Endothelial cell of umbilical vein (primary cell): Measurements from ENCODE around the gene MCC. TPM values are rescaled to one million over a fixed set of nuclear protein-coding genes. Genes with fewer than 3 reads are reported as not detected.

Experiments used
- BruUV-seq: library from RNA; stranded (reverse); fragments of 400-500 nt; replicated peaks from 2 replicates; lab custom pipeline; 2021; lab: Mats Ljungman, UMichigan
- CTCF ChIA-PET: fragments of 300-600, 350-600 bp; sonication (Branson Sonifier 250); formaldehyde crosslinking; loops from one replicate; lab custom pipeline; 2021; ENCODE audit warnings: antibody characterized with exemption, inconsistent platforms; lab: Charles Lee
- POLR2A ChIA-PET: fragments of 300-600, 350-600 bp; sonication (Branson Sonifier 250); formaldehyde crosslinking; loops from one replicate; lab custom pipeline; 2021; ENCODE audit warnings: antibody characterized with exemption, inconsistent platforms; lab: Charles Lee
- DNase-seq: peaks from one replicate; pipeline ENCODE4 v3.0.0-alpha.2; 2011; ENCODE audit warnings: low read depth, low spot score
- FAIRE-seq: peaks from 2 replicates; lab custom pipeline; 2011; peaks lifted over from hg19 to GRCh38; lab: Jason Lieb, UNC
- H2AFZ ChIP-seq: 2 replicates; pipeline ENCODE4 v1.6.0; 2012; ENCODE audit warnings: low read depth, low read length, control low read depth, inconsistent platforms
- H3K27ac ChIP-seq: 2 replicates; pipeline ENCODE4 v1.5.1; 2011; ENCODE audit warnings: low read depth, mild to moderate bottlenecking, control low read depth, low read length, moderate library complexity; ENCODE audit not compliant: insufficient read depth
- H3K27me3 ChIP-seq, 2 experiments: 2 replicates each; pipeline versions ENCODE4 v1.6.0 to v1.6.1; 2011; ENCODE audit warnings: low read length in 2 of 2, mixed read lengths in 1 of 2; ENCODE audit not compliant: control insufficient read depth in 2 of 2, insufficient read depth in 2 of 2
- H3K36me3 ChIP-seq, 2 experiments: 2 replicates in 1 of 2; 3 replicates in 1 of 2; pipeline ENCODE4 v1.5.1; 2011; ENCODE audit warnings: low read length in 2 of 2, mild to moderate bottlenecking in 1 of 2, moderate library complexity in 1 of 2; ENCODE audit not compliant: control insufficient read depth in 2 of 2, insufficient read depth in 2 of 2; ENCODE audit errors: extremely low read depth in 1 of 2
- H3K4me1 ChIP-seq: 3 replicates; pipeline ENCODE4 v1.5.1; 2011; ENCODE audit warnings: mild to moderate bottlenecking, low read length; ENCODE audit not compliant: control insufficient read depth, insufficient read depth; ENCODE audit errors: extremely low read depth
- H3K4me2 ChIP-seq: 2 replicates; pipeline ENCODE4 v1.6.1; 2011; ENCODE audit warnings: low read length, control low read depth, mixed read lengths; ENCODE audit not compliant: insufficient read depth
- H3K4me3 ChIP-seq, 3 experiments: fragments of 200-600 bp in 1 of 3; sonication (generic), shearing (Covaris generic) in 1 of 3; replicated peaks in 1 of 3; 2 replicates each; pipeline ENCODE4 v1.5.1; 2011 to 2016; ENCODE audit warnings: control low read depth in 3 of 3, low read length in 3 of 3, mild to moderate bottlenecking in 2 of 3, inconsistent platforms in 1 of 3, low read depth in 1 of 3, moderate library complexity in 1 of 3; ENCODE audit not compliant: insufficient read depth in 1 of 3
- H3K79me2 ChIP-seq: 2 replicates; pipeline ENCODE4 v1.6.0; 2012; ENCODE audit warnings: low read length, inconsistent platforms; ENCODE audit not compliant: control insufficient read depth, insufficient read depth
- H3K9ac ChIP-seq: replicated peaks from 2 replicates; pipeline ENCODE3; 2011; ENCODE audit warnings: low read length, control low read depth; ENCODE audit not compliant: insufficient read depth; ENCODE audit errors: extremely low read depth
- H3K9me1 ChIP-seq: replicated peaks from 3 replicates; pipeline ENCODE4 v1.6.0; 2011; ENCODE audit warnings: mild to moderate bottlenecking, low read length; ENCODE audit not compliant: control insufficient read depth, insufficient read depth; ENCODE audit errors: extremely low read depth
- H3K9me3 ChIP-seq: replicated peaks from 2 replicates; pipeline ENCODE4 v1.5.1; 2012; ENCODE audit warnings: low read length, inconsistent platforms; ENCODE audit not compliant: control insufficient read depth, insufficient read depth
- H4K20me1 ChIP-seq: replicated peaks from 2 replicates; pipeline ENCODE3; 2011; ENCODE audit warnings: mild to moderate bottlenecking, low read length; ENCODE audit not compliant: control insufficient read depth, insufficient read depth; ENCODE audit errors: extremely low read depth
- CTCF ChIP-seq, 2 donors: IDR thresholded peaks; 1 replicate in 1 of 2; 2 replicates in 1 of 2; pipeline ENCODE4 v1.5.1; 2011; ENCODE audit warnings: low read length in 2 of 2, mild to moderate bottlenecking in 2 of 2, moderate library complexity in 2 of 2, control low read depth in 1 of 2, inconsistent platforms in 1 of 2, low read depth in 1 of 2; ENCODE audit not compliant: insufficient read depth in 1 of 2; ENCODE audit errors: extremely low read depth in 1 of 2
- EZH2 ChIP-seq: IDR thresholded peaks from 2 replicates; pipeline ENCODE4 v1.6.1; 2012; ENCODE audit warnings: borderline replicate concordance, low read depth, mild to moderate bottlenecking, moderate library complexity, low read length, inconsistent platforms; ENCODE audit not compliant: severe bottlenecking
- FOS ChIP-seq: IDR thresholded peaks from 2 replicates; pipeline ENCODE4 v1.6.1; 2011; ENCODE audit warnings: mild to moderate bottlenecking, low read length, moderate library complexity, borderline replicate concordance; ENCODE audit not compliant: insufficient read depth
- GATA2 ChIP-seq: IDR thresholded peaks from 2 replicates; pipeline ENCODE4 v1.7.0; 2011; ENCODE audit warnings: low read depth, mild to moderate bottlenecking, moderate library complexity, mixed read lengths, low read length; ENCODE audit not compliant: insufficient read length, insufficient read depth
- JUN ChIP-seq: IDR thresholded peaks from 2 replicates; pipeline ENCODE4 v1.6.1; 2011; ENCODE audit warnings: borderline replicate concordance, low read depth; ENCODE audit not compliant: insufficient read length, insufficient read depth
- MYC ChIP-seq: IDR thresholded peaks from one replicate; pipeline ENCODE4 v1.6.1; 2011; ENCODE audit warnings: mild to moderate bottlenecking, low read depth, low read length
- POLR2A ChIP-seq: IDR thresholded peaks from 2 replicates; pipeline ENCODE4 v1.6.1; 2012; ENCODE audit warnings: low read depth, mild to moderate bottlenecking, control low read depth, low read length
- POLR2AphosphoS5 ChIP-seq: IDR thresholded peaks from 2 replicates; pipeline ENCODE4 v1.6.1; 2012; ENCODE audit warnings: low read depth, mild to moderate bottlenecking, control low read depth, low read length, moderate library complexity; ENCODE audit not compliant: insufficient read depth
- dilution Hi-C: fragments of 300-500 bp; cut with MboI; formaldehyde crosslinking; loops from one replicate; pipeline ENCODE4 v1.15.0; 2019; ENCODE audit warnings: low sequenced_read_pairs; ENCODE audit not compliant: extremely low pct_ligation_motif_present
- intact Hi-C: fragments of 100-400 bp; cut with micrococcal nuclease; formaldehyde crosslinking; loops from one replicate; pipeline ENCODE4 v1.10.0; 2022
- polyA plus RNA-seq, 4 experiments: library from polyadenylated mRNA; depleted of rRNA in 3 of 4; stranded (reverse) in 3 of 4; unstranded in 1 of 4; fragments of >200 nt; gene quantifications; 2 replicates each; pipeline versions ENCODE4 v1.2.1 to v1.2.3, GENCODE V29; 2011 to 2012; ENCODE audit warnings: missing spikeins in 1 of 4
- total RNA-seq: library from RNA; stranded (reverse); gene quantifications from 2 replicates; pipeline ENCODE4 v1.2.3, GENCODE V29; 2021
- TF ChIP-seq, protein P1 (sequence below): IDR thresholded peaks from 2 replicates; pipeline ENCODE4 v1.6.1; 2011; ENCODE audit not compliant: insufficient read depth, insufficient read length

MCC gene
- total and polyA plus RNA-seq, 2 donors (not counting 3 experiments of a cell fraction or from before 2014, with no cell fraction given), result 6.9 to 27.5 TPM

DNA sequence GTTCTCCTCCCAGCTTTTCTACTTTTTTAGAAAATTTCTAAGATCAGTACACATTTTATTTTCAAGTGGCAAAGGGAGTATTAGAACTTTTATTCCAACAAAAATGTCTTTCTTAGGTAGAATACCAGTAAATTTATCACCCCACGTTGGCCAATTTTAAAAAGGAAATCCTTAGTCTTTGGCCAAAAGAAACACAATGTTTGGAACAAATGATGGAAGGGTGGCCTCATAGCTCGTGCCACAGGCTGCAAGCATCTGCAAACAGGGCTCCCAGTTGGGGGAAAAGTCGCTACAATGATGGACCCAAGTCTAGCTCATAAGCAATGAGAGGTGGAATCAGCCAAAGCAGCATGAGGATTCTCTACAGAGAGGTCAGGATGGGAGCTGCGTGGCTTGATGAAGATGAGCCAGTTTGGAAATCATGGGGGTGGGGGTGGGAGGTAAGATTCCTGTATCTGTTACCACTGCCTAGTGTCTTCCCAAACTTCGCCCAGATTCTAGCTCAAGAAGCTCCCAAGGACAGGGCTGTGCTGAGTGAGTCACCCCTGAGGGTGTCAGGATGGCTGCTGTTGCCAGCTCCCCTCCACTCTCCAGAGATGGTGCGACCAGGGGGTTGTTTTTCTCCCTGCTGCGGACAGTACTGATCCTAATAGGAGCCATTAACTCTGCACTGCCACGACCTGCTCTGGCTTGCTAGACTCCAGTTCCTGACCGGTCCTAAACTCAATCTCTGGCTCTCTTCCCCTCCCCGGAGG, 436.0 kb downstream of the MCC start:
- Histone ChIP-seq H3K4me3 (no peak overlapping the region), H3K9ac (no peak overlapping the region), H3K4me1 (peaks cover 27% of the 10 kb centered on the region), H4K20me1 (no peaks in the 10 kb centered on the region), H3K27me3 (no peaks in the 10 kb centered on the region), H3K27ac (peak overlapping the region; percentile 73), H3K4me2 (no peak overlapping the region), H3K36me3 (peaks cover 0 to 8% of the 10 kb centered on the region in 2 experiments), H3K79me2 (no peaks in the 10 kb centered on the region), H3K9me3 (no peaks in the 10 kb centered on the region), H2AFZ (no peak overlapping the region), H3K9me1 (no peaks in the 10 kb centered on the region)
- intact Hi-C loops, result no loop called here
- no peak for TF ChIP-seq FOS
- TF ChIP-seq GATA2, result no peak
- TF ChIP-seq EZH2, result no peak
- TF ChIP-seq, protein P1, sequence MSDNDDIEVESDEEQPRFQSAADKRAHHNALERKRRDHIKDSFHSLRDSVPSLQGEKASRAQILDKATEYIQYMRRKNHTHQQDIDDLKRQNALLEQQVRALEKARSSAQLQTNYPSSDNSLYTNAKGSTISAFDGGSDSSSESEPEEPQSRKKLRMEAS, result no peak
- TF ChIP-seq MYC, result no peak
- no peak for TF ChIP-seq JUN
- TF ChIP-seq POLR2A, result no peak
- TF ChIP-seq CTCF (IDR thresholded peaks at IDR 0.05; ENCODE audit: extremely low read depth in 1 of 2, insufficient read depth in 1 of 2, low read depth in 1 of 2, low read length in 2 of 2), result no peak
- no peak for TF ChIP-seq POLR2AphosphoS5
- ChIA-PET CTCF (interaction anchor here (0.8 to 3.3 kb wide), 4 partner anchors 10 to 560 kb away, joined by 3 to 10 read pairs (median 4); no protein-coding TSS in a partner anchor), POLR2A (interaction anchor here (0.6 kb wide), 1 partner anchor 34 kb away, joined by 3 read pairs; no protein-coding TSS in a partner anchor)
- FAIRE-seq, result peak; percentile 54
- peak; percentile 59 for DNase-seq
- dilution Hi-C loops, result no loop called here
- BruUV-seq, result no TSS peak
